HG02852 (cell line): Measurements from ENCODE around the gene AGAP2.
"Not testable (repeated sequence)": the region's sequence is repeated elsewhere in the genome, so short reads cannot be mapped to it uniquely, and the experiment has no call there.

Source experiments
- ATAC-seq: cut with Tn5 transposase; IDR thresholded peaks from one replicate; pipeline ENCODE4 v1.9.1; 2021; ENCODE audit warnings: mild to moderate bottlenecking, moderate library complexity; ENCODE audit not compliant: unreplicated experiment

The AGAP2 gene

GRCh38 chr12:57724003-57724935 is 14.3 kb downstream of the AGAP2 start:
- ATAC-seq: no peak

DNA sequence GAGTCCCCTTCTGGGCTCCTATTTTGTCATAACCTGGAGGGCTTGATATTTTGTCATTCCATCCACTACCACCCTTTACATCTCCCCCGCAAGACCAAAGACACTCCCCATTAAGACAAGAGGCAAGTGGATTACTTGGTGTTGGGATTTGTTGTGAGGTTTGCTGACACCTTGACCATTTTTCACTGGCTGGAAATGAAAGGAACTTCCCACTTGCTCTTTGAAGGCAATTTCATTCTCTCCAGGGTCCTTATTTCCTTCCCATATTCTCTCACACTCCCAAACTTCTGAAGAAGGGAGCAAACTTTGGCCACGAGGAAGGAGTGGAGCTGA is 14.9 kb downstream of the AGAP2 start:
- no peak for ATAC-seq

GRCh38 chr12:57722716-57723629 is 15.6 kb downstream of the AGAP2 start:
- ATAC-seq: no peak

GRCh38 chr12:57721846-57722608 is 16.5 kb downstream of the AGAP2 start:
- ATAC-seq: not testable (repeated sequence)

DNA sequence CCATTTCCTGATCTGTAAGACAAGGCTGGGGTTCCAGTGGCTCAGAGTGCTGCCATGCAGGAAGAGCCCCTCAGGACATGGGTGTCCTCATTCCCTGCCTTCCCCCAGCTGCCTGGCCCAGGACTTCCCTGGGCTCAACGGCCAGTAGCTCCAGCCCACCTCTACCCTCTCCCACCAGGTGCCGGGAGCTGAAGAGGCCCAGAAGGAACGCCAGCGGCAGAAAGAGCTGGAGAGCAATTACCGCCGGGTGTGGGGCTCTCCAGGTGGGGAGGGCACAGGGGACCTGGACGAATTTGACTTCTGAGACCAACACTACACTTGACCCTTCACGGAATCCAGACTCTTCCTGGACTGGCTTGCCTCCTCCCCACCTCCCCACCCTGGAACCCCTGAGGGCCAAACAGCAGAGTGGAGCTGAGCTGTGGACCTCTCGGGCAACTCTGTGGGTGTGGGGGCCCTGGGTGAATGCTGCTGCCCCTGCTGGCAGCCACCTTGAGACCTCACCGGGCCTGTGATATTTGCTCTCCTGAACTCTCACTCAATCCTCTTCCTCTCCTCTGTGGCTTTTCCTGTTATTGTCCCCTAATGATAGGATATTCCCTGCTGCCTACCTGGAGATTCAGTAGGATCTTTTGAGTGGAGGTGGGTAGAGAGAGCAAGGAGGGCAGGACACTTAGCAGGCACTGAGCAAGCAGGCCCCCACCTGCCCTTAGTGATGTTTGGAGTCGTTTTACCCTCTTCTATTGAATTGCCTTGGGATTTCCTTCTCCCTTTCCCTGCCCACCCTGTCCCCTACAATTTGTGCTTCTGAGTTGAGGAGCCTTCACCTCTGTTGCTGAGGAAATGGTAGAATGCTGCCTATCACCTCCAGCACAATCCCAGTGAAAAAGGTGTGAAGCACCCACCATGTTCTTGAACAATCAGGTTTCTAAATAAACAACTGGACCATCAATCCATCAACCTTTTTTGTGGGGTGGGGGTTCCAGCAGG is 17.6 kb downstream of the AGAP2 start:
- no peak for ATAC-seq

DNA sequence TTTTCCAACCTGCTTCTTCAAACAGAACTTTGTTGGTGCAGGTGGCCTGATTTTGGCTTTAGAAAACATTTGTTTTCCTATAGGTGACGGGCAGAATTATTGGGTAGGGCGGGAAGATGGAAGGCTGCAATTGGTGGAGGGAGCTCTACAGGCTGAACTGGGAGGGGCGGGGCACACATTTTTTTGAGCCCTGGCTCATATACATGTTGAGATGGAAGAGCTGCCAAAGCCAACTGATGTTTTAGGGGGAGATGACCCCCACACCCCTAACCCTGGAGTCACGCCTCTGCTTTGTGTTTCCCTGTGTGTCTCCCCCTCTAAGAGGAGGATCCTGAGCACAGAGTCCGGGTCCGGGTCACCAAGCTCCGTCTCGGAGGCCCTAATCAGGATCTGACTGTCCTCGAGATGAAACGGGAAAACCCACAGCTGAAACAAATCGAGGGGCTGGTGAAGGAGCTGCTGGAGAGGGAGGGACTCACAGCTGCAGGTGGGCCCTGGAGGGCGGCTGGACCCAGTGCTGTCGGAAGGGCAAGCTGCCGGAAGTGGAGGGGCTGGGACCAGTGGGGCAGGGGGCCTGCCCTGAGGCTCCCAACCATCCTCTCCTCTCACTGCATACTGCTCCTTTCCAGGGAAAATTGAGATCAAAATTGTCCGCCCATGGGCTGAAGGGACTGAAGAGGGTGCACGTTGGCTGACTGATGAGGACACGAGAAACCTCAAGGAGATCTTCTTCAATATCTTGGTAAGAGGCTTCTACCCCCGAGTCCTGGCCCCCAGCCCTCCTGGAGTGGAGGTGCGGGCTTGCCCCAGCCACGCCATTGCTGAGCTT is 18.6 kb downstream of the AGAP2 start:
- no peak for ATAC-seq

- ATAC-seq: no peak
Observed at GRCh38 chr12:57718641-57719528, 19.7 kb downstream of the AGAP2 start.

- no peak for ATAC-seq
Observed at GRCh38 chr12:57717846-57718640, 20.5 kb downstream of the AGAP2 start.

DNA sequence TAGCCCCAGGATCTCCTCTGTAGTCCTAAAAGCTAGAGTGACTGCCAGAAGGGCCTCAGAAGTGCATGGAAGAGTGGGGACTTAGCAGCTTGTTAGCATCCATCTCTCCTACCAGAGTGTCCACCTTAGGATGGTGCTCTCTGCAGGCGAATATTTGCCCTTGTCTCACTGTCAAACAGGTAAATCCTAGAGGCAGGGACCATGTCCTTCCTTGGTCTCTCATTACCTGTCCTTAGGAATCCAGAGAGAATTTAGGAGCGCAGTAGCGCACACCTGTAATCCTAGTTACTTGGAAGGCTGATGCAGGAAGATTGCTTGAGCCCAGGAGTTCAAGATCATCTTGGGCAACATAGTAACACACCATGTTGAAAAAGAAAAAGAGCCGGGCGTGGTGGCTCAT is 21.4 kb downstream of the AGAP2 start:
- ATAC-seq: no peak

DNA sequence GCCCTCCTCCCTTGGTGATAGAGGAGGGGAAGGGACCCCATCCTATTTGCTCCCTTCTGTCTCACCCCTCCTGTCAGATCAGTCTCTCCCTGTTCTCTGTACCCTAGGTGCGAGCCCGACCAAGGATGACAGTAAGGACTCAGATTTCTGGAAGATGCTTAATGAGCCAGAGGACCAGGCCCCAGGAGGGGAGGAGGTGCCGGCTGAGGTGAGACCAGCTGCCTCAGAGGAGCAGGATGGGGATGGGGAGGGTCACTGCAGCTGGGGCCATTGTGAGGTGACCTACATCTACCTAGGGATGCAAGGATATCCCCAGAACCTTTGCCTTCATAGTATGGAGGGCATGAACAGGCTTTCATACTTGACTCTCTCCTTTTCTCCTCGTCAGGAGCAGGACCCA is 22.2 kb downstream of the AGAP2 start:
- no peak for ATAC-seq

GRCh38 chr12:57715786-57716185 is 22.8 kb downstream of the AGAP2 start:
- no peak for ATAC-seq

GRCh38 chr12:57715036-57715748 is 23.4 kb downstream of the AGAP2 start:
- ATAC-seq: peak; percentile 43

DNA sequence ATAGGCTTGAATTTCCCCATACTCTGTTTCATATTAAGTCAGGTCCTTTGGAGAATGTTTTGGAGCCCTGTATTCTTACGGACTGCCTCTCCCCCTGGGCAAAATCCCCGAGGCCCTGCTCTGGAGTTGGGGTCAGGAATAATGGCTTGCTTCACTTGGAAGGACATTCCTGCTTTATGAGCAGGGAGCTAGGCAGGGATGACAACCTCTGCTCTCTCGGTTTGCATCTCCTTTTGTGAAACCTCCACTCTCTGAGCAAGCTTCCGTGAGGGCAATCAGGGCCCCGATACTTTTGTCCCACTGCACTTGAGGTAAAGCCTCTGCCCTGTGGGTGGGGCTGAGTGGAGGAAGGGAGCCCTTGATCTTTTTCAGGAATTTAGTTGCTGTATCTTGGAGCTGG is 25.3 kb downstream of the AGAP2 start:
- ATAC-seq: no peak

- no peak for ATAC-seq
Observed at GRCh38 chr12:57712701-57713100, 25.8 kb downstream of the AGAP2 start.

- no peak for ATAC-seq
Observed at GRCh38 chr12:57708296-57708695, 30.2 kb downstream of the AGAP2 start.

DNA sequence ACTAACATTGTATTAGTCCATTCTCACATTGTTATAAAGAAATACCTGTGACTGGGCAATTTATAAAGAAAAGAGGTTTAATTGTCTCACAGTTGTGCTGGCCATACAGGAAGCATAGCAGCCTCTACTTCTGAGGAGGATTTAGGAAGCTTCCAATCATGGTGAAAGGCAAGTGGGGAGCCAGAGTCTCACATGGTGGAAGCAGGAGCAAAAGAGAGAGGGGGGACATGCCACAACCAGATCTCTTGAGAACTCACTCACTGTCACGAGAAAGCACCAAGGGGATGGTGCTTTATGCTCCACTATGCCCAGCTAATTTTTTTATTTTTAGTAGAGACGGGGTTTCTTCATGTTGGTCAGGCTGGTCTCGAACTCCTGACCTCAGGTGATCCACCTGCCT is 31.3 kb downstream of the AGAP2 start:
- no peak for ATAC-seq

GRCh38 chr12:57700317-57700716 is 38.2 kb downstream of the AGAP2 start:
- no peak for ATAC-seq
